HCT116 (cell line): ENCODE data around the gene CCDC92. TPM values are rescaled to one million over a fixed set of nuclear protein-coding genes. Genes with fewer than 3 reads are reported as not detected.
A peak's percentile ranks its signal among the peaks of the same experiment; 100 is the strongest.

Experiments
- ATAC-seq: fragments of 200-7000 bp; cut with Tn5 transposase; 2 replicates; pipeline ENCODE4 v1.9.1; 2020; ENCODE audit warnings: mild to moderate bottlenecking, moderate library complexity
- BruUV-seq: library from RNA; stranded (reverse); fragments of 400-500 nt; replicated peaks from 2 replicates; lab custom pipeline; 2021; lab: Mats Ljungman, UMichigan
- CTCF ChIA-PET: fragments of 300-600 bp; sonication (Branson Sonifier 250); formaldehyde crosslinking; loops from one replicate; lab custom pipeline; 2021; ENCODE audit warnings: antibody characterized with exemption; lab: Charles Lee
- POLR2A ChIA-PET: fragments of 300-600, 350-600 bp; sonication (Branson Sonifier 250); formaldehyde crosslinking; loops from one replicate; lab custom pipeline; 2021; ENCODE audit warnings: antibody characterized with exemption; lab: Charles Lee
- RAD21 ChIA-PET, 2 experiments: fragments of 300-600 bp; sonication (Branson Sonifier 250); formaldehyde crosslinking; loops; one replicate each; lab custom pipeline; 2023; ENCODE audit warnings: low total read pairs in 2 of 2; ENCODE audit not compliant: uncharacterized antibody in 2 of 2, unreplicated experiment in 2 of 2, low non-redundant PET in 1 of 2; lab: Charles Lee
- DNase-seq: peaks from one replicate; pipeline ENCODE4 v3.0.0-alpha.2; 2010; ENCODE audit warnings: low read depth, low spot score
- H2AFZ ChIP-seq: fragments of 200-600 bp; shearing (Covaris generic), sonication (generic); 2 replicates; pipeline ENCODE4 v1.6.1; 2017; ENCODE audit warnings: low read depth, mixed run types, mixed read lengths, antibody characterized with exemption, low read length; ENCODE audit not compliant: poor library complexity, severe bottlenecking
- H3K27ac ChIP-seq: 2 replicates; pipeline ENCODE4 v1.5.1; 2012; ENCODE audit warnings: low read depth, low read length
- H3K27me3 ChIP-seq: fragments of 200-600 bp; sonication (generic); 2 replicates; pipeline ENCODE4 v1.6.1; 2016; ENCODE audit warnings: mixed run types, low read length, mixed read lengths; ENCODE audit not compliant: insufficient read depth
- H3K36me3 ChIP-seq, 2 experiments: fragments of 200-500 bp in 1 of 2; fragments of 200-600 bp in 1 of 2; sonication (Bioruptor generic) in 1 of 2; sonication (generic) in 1 of 2; 2 replicates each; pipeline versions ENCODE4 v1.5.1 to v1.6.1; 2014 to 2016; ENCODE audit warnings: low read length in 2 of 2, inconsistent platforms in 1 of 2, mixed read lengths in 1 of 2, mixed run types in 1 of 2; ENCODE audit not compliant: insufficient read depth in 2 of 2, control insufficient read depth in 1 of 2
- H3K4me1 ChIP-seq, 2 experiments: fragments of 200-600 bp in 1 of 2; sonication (generic) in 1 of 2; 2 replicates each; pipeline versions ENCODE4 v1.5.1 to v1.6.1; 2012 to 2017; ENCODE audit warnings: low read length in 2 of 2, inconsistent platforms in 1 of 2, mild to moderate bottlenecking in 1 of 2, mixed read lengths in 1 of 2, mixed run types in 1 of 2, moderate library complexity in 1 of 2; ENCODE audit not compliant: insufficient read depth in 2 of 2, control insufficient read depth in 1 of 2
- H3K4me2 ChIP-seq: fragments of 200-600 bp; sonication (generic); 2 replicates; pipeline ENCODE4 v1.6.1; 2017; ENCODE audit warnings: mixed run types, low read length, mixed read lengths
- H3K4me3 ChIP-seq, 2 experiments: fragments of 200-600 bp in 1 of 2; sonication (generic) in 1 of 2; replicated peaks in 1 of 2; 2 replicates each; pipeline ENCODE4 v1.5.1; 2011 to 2016; ENCODE audit warnings: low read length in 2 of 2, control low read depth in 1 of 2, low read depth in 1 of 2, mild to moderate bottlenecking in 1 of 2, mixed read lengths in 1 of 2, mixed run types in 1 of 2
- H3K79me2 ChIP-seq: fragments of 200-600 bp; sonication (generic); 2 replicates; pipeline ENCODE4 v1.6.1; 2017; ENCODE audit warnings: mild to moderate bottlenecking, mixed run types, low read length, moderate library complexity, mixed read lengths; ENCODE audit not compliant: insufficient read depth
- H3K9ac ChIP-seq: fragments of 200-600 bp; sonication (generic); 2 replicates; pipeline ENCODE4 v1.6.1; 2016; ENCODE audit warnings: low read length, mixed read lengths
- H3K9me2 ChIP-seq: fragments of 200-600 bp; sonication (generic), shearing (Covaris generic); 2 replicates; pipeline ENCODE4 v1.6.1; 2017; ENCODE audit warnings: mixed run types, mild to moderate bottlenecking, moderate library complexity; ENCODE audit not compliant: insufficient read depth
- H3K9me3 ChIP-seq, 2 experiments: fragments of 200-500 bp in 1 of 2; fragments of 200-600 bp in 1 of 2; sonication (Bioruptor generic) in 1 of 2; sonication (generic) in 1 of 2; 2 replicates each; pipeline ENCODE4 v1.6.1; 2014 to 2017; ENCODE audit warnings: low read length in 2 of 2, mixed read lengths in 2 of 2, inconsistent platforms in 1 of 2, low read depth in 1 of 2, mild to moderate bottlenecking in 1 of 2, mixed run types in 1 of 2, moderate library complexity in 1 of 2; ENCODE audit not compliant: control insufficient read depth in 1 of 2, insufficient read depth in 1 of 2
- H4K20me1 ChIP-seq: fragments of 200-600 bp; sonication (generic), shearing (Covaris generic); 2 replicates; pipeline ENCODE4 v1.6.1; 2017; ENCODE audit warnings: mixed run types, mild to moderate bottlenecking, moderate library complexity; ENCODE audit not compliant: insufficient read depth
- CTCF ChIP-seq, 3 experiments: fragments of 200-600 bp in 1 of 3; sonication (generic) in 1 of 3; IDR thresholded peaks in 2 of 3; conservative IDR thresholded peaks in 1 of 3; 2 replicates each; pipeline ENCODE4 v1.5.1; 2012 to 2017; ENCODE audit warnings: low read depth in 2 of 3, low read length in 2 of 3, antibody characterized with exemption in 1 of 3, borderline replicate concordance in 1 of 3, control low read depth in 1 of 3, mild to moderate bottlenecking in 1 of 3, mixed read lengths in 1 of 3, mixed run types in 1 of 3, moderate library complexity in 1 of 3; ENCODE audit not compliant: insufficient read depth in 1 of 3
- ELF1 ChIP-seq: IDR thresholded peaks from 2 replicates; pipeline ENCODE4 v1.6.1; 2012; ENCODE audit warnings: low read depth, borderline replicate concordance
- JUND ChIP-seq: IDR thresholded peaks from 2 replicates; pipeline ENCODE4 v1.6.1; 2012
- MAX ChIP-seq: IDR thresholded peaks from 2 replicates; pipeline ENCODE4 v1.6.1; 2012
- POLR2A ChIP-seq: IDR thresholded peaks from 2 replicates; pipeline ENCODE4 v1.7.0; 2011; ENCODE audit warnings: borderline replicate concordance; ENCODE audit not compliant: insufficient read depth, insufficient read length; ENCODE audit errors: extremely low read depth
- RAD21 ChIP-seq: IDR thresholded peaks from 2 replicates; pipeline ENCODE4 v1.6.1; 2012; ENCODE audit warnings: low read depth, mild to moderate bottlenecking
- REST ChIP-seq: IDR thresholded peaks from 2 replicates; pipeline ENCODE4 v1.6.1; 2012; ENCODE audit warnings: low read depth
- SRF ChIP-seq: IDR thresholded peaks from 2 replicates; pipeline ENCODE4 v1.6.1; 2012; ENCODE audit warnings: low read depth
- ZFX ChIP-seq: fragments of 450-650 bp; IDR thresholded peaks from 2 replicates; pipeline ENCODE4 v1.6.1; 2017
- intact Hi-C: fragments of 100-400 bp; cut with micrococcal nuclease; formaldehyde crosslinking; loops from 2 replicates; pipeline ENCODE4 v1.10.0; 2022
- total RNA-seq: library from RNA; stranded (reverse); gene quantifications from one replicate; pipeline ENCODE4 v1.2.1, GENCODE V29; 2021; ENCODE audit not compliant: unreplicated experiment

Gene CCDC92
- total RNA-seq, 1 experiment from 2014 or later = 9.7 TPM

- TF ChIP-seq MAX (no peak), ELF1 (no peak), JUND (no peak), REST (no peak), CTCF (IDR thresholded peaks at IDR 0.05 in 2 of 3, conservative IDR thresholded peaks at IDR 0.05 in 1 of 3; ENCODE audit: borderline replicate concordance in 1 of 3, insufficient read depth in 1 of 3, low read depth in 2 of 3, low read length in 2 of 3) (no peak), SRF (no peak)
Observed at GRCh38 chr12:123892180-123892559, 80.5 kb downstream of the CCDC92 start (continued).

GRCh38 chr12:123891516-123892179 lies 81.0 kb downstream of the CCDC92 start:
- no peak for DNase-seq
- ATAC-seq = peak; percentile 66; the same call in 1 of the 2 replicates
- RAD21 ChIA-PET = no interaction called here
- Histone ChIP-seq H3K4me2 (peak overlapping the region; percentile 26), H3K36me3 (no peaks in the 10 kb centered on the region), H3K9me3 (no peaks in the 10 kb centered on the region), H3K9ac (no peak overlapping the region), H3K4me3 (no peak overlapping the region), H3K27me3 (no peaks in the 10 kb centered on the region), H3K9me2 (no peaks in the 10 kb centered on the region), H4K20me1 (no peaks in the 10 kb centered on the region), H2AFZ (no peak overlapping the region), H3K4me1 (peaks cover 10 to 14% of the 10 kb centered on the region in 2 experiments), H3K27ac (no peak overlapping the region), H3K79me2 (no peaks in the 10 kb centered on the region)
- no TSS peak for BruUV-seq
- CTCF ChIA-PET = interaction anchor here (1.0 kb wide), 1 partner anchor 14 kb away, joined by 5 read pairs; no protein-coding TSS in a partner anchor
- TF ChIP-seq CTCF (IDR thresholded peaks at IDR 0.05 in 2 of 3, conservative IDR thresholded peaks at IDR 0.05 in 1 of 3; ENCODE audit: borderline replicate concordance in 1 of 3, insufficient read depth in 1 of 3, low read depth in 2 of 3, low read length in 2 of 3) (peak in 2 of 3 experiments; percentile 25; a peak in 2 of 6 replicates), ZFX (no peak), POLR2A (no peak), RAD21 (no peak)
- POLR2A ChIA-PET = no interaction called here
- intact Hi-C loops = no loop called here
